ENCODE results near the gene EPX.

EPX gene

DNA sequence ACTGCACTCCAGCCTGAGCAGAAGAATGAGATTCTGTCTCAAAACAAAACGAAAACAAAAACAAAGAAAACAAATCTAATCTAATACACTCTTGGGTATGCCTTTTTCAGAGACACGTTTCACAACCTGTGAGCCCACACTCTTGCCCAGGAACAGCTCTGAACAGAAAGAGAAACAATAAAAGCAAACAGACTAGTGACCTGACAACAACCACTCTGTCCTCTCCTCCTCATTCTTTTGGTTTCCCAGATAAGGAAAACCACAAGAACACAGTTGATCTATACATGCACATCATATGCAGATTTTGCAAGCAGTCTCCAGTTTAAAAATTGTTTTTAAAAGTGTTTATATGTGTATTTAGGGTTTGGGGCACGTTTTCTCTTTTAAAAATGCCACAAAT lies 25.2 kb downstream of the EPX start:
- no peak for DNase-seq (ENCODE audit: low spot score)
- TF ChIP-seq, protein P1, sequence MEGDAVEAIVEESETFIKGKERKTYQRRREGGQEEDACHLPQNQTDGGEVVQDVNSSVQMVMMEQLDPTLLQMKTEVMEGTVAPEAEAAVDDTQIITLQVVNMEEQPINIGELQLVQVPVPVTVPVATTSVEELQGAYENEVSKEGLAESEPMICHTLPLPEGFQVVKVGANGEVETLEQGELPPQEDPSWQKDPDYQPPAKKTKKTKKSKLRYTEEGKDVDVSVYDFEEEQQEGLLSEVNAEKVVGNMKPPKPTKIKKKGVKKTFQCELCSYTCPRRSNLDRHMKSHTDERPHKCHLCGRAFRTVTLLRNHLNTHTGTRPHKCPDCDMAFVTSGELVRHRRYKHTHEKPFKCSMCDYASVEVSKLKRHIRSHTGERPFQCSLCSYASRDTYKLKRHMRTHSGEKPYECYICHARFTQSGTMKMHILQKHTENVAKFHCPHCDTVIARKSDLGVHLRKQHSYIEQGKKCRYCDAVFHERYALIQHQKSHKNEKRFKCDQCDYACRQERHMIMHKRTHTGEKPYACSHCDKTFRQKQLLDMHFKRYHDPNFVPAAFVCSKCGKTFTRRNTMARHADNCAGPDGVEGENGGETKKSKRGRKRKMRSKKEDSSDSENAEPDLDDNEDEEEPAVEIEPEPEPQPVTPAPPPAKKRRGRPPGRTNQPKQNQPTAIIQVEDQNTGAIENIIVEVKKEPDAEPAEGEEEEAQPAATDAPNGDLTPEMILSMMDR (IDR thresholded peaks at IDR 0.05; ENCODE audit: borderline replicate concordance, control extremely low read depth, extremely low read depth, insufficient read depth, missing control alignments) = no peak
- in situ Hi-C loops (cut with MboI; ENCODE audit: low sequenced_read_pairs, unreplicated experiment) = no loop called here

DNA sequence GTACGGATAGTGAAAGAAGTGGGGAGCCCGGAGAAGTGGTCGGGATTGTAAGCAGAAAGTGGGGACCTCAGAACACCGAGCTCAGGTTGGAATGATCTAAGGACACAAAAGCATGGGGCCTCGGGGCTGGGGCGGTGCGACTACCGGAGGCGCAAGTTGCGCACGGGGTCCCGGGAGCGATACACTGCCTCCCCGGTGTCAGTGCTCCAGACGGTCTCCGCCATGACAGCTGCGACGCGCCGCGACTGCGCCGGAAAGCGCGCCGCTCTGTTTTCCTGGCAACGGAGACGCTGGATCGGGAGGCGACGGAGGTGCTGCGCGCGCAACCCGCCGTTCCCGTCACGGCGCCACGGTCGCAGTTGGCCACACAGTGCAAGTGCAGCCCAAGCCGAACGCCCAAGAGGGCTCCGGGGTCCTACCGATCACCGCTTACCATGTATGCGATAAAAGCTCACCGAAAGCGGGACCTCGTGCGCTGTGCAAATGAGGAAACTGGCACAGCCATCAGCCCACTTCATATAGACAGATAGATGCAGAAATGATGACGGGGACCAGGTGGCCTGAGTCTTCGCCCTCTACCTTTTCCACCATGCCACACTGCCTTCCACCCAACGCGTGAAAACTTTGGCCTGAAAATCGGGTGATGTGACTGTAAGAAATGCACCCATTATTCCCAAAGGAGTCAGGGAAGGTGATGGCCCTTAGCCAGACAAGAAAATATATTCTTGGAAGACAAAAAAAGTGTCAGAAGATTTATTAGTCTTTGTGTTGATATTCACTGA lies 26.7 kb downstream of the EPX start, which contains the start of gene MKS1:
TSS of gene MKS1 (minus strand) at position 249 of the 782 bp plus-strand sequence. CDS start at position 224, 25 bp downstream.
- in situ Hi-C loops (cut with MboI; ENCODE audit: low sequenced_read_pairs, unreplicated experiment) = no loop called here
- TF ChIP-seq, protein P1 (IDR thresholded peaks at IDR 0.05; ENCODE audit: borderline replicate concordance, control extremely low read depth, extremely low read depth, insufficient read depth, missing control alignments) = peak; percentile 68
- DNase-seq (ENCODE audit: low spot score) = peak; percentile 99

DNA sequence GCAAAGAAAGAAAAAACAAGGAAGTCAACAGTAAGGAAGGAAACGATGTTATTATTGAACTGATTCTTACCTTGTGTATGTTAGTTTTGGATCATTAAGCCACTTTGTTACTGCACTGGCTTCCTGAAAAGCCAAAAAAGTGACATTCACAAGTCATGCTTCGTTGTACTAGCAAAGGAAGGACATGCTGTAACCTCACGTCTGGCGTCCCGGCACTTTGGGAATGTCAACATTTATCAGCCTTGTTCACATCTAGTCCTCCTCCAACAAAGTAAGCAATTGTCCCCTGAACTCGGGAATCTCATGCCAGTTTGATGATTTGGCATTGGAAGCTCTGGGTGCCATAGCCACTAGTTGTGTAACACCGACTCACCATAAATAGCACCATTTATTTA lies 27.3 kb downstream of the EPX start:
- in situ Hi-C loops (cut with MboI; ENCODE audit: low sequenced_read_pairs, unreplicated experiment) = no loop called here
- TF ChIP-seq, protein P1 (IDR thresholded peaks at IDR 0.05; ENCODE audit: borderline replicate concordance, control extremely low read depth, extremely low read depth, insufficient read depth, missing control alignments) = no peak
- no peak for DNase-seq (ENCODE audit: low spot score)

- in situ Hi-C loops (cut with MboI; ENCODE audit: low sequenced_read_pairs, unreplicated experiment) = no loop called here
- TF ChIP-seq, protein P1 (IDR thresholded peaks at IDR 0.05; ENCODE audit: borderline replicate concordance, control extremely low read depth, extremely low read depth, insufficient read depth, missing control alignments) = no peak
- DNase-seq (ENCODE audit: low spot score) = no peak
Observed at GRCh38 chr17:58224315-58224714, 31.8 kb downstream of the EPX start.

DNA sequence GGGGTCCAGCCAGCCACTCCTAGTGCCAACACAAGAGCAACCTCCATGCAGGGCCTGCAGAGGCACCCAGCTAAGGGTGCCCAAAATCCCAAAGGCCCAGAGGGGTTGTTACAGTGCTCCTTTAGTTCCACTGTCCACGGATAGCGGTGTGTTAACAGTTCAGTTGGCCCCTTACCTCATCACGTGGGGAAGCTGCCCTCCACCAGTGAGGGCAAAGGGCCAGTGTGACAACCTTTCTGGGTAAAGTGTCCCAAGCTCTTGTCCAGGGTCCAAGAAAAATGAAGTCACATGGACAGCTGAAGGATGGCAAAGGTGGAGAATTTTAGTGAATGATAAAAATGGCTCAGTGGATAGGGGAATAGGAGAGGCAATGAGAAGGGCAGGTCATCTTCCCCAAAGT lies 35.2 kb downstream of the EPX start:
- TF ChIP-seq, protein P1 (IDR thresholded peaks at IDR 0.05; ENCODE audit: borderline replicate concordance, control extremely low read depth, extremely low read depth, insufficient read depth, missing control alignments) = no peak

DNA sequence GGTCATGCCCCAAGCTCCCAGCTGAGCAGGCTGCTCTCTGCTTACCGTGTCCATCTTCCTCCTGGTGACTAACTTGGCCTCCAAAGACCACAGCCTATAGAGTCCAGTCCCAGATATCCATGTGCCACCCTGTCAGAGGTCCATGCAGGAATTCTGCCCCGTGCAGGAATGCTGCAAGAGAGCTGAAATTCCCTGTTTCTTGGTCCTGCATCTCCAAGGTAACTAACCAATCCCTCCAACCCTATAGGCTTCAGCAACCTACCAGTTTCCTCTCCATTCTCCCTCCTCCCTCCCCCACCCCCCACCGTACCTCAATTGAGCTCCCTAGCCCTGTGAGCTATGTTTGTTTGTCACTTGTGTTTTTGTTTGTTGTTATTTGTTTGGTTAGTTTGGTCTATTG lies 36.2 kb downstream of the EPX start:
- in situ Hi-C loops (cut with MboI; ENCODE audit: low sequenced_read_pairs, unreplicated experiment) = no loop called here
- TF ChIP-seq, protein P1 (IDR thresholded peaks at IDR 0.05; ENCODE audit: borderline replicate concordance, control extremely low read depth, extremely low read depth, insufficient read depth, missing control alignments) = no peak
- DNase-seq (ENCODE audit: low spot score) = no peak

More for the DNA sequence above, 35.2 kb downstream of the EPX start:
- no peak for DNase-seq (ENCODE audit: low spot score)
- in situ Hi-C loops (cut with MboI; ENCODE audit: low sequenced_read_pairs, unreplicated experiment) = no loop called here
